GM18907 (cell line): Measurements from ENCODE around the gene COL27A1.
"Not testable (repeated sequence)": the region's sequence is repeated elsewhere in the genome, so short reads cannot be mapped to it uniquely, and the experiment has no call there.

ENCODE experiments used
- ATAC-seq: cut with Tn5 transposase; IDR thresholded peaks from one replicate; pipeline ENCODE4 v1.9.1; 2021; ENCODE audit warnings: mild to moderate bottlenecking, moderate library complexity; ENCODE audit not compliant: unreplicated experiment

The COL27A1 gene

DNA sequence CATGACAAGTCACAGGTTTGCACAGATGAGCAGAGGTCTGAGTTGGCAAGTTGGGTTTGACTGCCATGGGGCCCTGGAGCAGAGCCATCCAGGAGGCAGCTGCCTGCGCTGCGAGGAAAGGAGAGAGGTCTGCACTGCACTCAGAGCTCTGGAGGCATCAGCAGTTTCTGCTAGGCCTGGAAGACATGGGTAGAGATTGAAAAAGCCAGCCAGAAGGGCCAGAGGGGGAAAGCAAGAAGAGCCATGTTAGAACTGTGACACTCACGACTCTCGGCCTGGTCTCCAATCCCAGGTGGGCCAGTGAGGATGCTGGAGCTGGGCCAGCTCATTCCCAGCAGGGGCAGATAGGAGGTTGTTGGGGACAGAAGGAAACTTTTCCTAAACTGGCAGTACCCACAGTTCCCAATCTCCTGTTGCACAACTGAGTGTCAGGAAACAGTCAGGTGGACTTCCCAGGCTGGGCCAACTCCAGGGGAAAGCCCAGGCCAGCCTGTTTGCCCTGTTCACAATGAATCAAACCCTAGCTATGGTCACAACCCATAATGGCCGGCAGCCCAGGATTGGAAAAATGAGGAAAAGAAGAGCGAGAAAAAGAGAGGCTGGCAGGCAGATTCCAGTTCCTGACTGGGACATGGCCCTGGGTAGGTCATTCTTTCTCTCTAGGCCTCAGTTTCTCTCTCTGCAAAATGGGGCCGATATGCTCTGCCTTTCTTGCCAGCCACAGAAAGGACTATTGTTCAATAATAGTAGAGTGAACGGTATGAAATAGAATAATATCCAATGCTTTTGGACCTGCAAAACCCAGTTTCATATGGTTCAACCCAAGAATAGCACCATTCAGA lies 159.8 kb downstream of the COL27A1 start:
- ATAC-seq = no peak

- ATAC-seq = no peak
These were observed 160.5 kb downstream of the COL27A1 start for GRCh38 chr9:114315723-114316363.

- ATAC-seq = no peak
These were observed 161.4 kb downstream of the COL27A1 start for GRCh38 chr9:114316605-114317230.

DNA sequence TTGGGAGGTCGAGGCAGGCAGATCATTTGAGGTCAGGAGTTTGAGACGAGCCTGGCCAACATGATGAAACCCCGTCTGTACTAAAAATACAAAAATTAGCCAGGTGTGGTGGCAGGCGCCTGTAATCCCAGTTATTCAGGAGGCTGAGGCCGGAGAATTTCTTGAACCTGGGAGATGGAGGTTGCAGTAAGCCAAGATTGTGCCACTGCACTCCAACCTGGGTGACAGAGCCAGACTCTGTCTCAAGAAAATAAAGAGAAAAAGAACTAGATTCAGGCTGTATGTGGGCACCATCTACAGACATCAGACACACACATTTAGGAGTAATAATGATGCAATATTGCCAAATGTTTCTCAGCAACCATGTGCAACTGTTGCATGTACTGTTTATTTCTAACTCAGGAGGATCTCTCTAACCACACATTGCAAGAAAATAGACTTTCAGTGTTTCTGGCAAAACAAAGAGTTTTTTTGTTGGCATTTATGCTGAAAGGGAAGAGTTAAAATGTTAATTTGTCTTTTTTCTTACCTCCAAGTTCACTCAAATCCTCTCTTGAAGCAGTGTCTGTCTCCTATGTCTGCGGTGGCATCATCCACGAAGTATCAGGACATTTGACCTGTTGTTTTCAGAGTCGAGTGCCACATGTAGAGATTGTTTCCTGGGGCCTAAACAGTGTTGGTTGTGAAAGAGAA lies 162.5 kb downstream of the COL27A1 start:
- no peak for ATAC-seq

DNA sequence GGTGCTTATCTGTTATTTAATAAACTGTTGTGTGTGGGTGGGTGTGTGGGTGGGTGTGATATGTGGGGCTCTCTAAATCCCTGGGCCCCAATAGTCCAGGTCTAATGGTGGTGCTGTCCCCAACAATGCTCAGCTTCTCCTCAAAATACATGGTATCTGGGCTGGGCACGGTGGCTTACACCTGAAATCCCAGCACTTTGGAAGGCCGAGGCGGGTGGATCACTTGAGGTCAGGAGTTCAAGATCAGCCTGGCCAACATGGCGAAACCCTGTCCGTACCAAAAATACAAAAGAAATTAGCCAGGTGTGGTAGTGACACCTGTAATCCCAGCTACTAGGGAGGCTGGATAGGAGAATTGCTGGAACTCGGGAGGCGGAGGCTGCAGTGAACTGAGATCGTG lies 163.1 kb downstream of the COL27A1 start:
- no peak for ATAC-seq

- no peak for ATAC-seq
These were observed 163.8 kb downstream of the COL27A1 start for GRCh38 chr9:114319147-114319546.

DNA sequence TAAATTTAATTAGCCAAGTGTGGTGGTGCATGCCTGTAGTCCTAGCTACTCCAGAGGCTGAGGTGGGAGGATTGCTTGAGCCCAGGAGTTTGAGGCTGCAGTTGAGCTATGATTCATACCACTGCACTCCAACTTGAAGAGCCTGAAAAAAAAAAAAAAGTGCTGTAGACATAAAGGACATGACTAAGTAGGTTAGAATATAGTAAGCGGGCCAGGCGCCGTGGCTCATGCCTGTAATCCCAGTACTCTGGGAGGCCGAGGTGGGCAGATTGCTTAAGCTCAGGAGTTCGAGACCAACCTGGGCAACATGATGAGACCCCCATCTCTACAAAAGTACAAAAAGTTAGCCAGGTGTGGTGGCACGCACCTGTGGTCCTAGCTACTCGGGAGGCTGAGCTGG lies 165.4 kb downstream of the COL27A1 start:
- not testable (repeated sequence) for ATAC-seq

DNA sequence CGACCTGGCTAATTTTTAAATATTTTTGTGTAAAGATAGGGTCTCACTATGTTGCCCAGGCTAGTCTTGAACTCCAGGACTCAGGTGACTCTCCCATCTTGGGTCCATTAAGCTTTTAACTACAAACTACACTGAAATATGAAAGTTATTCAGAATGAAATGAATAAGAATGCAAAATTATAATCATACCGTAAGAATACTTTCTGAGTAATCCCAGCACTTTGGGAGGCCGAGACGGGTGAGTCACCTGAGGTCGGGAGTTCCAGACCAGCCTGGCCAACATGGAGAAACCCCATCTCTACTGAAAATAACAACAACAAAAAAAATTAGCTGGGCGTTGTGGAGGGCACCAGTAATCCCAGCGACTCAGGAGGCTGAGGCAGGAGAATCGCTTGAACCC lies 166.4 kb downstream of the COL27A1 start:
- no peak for ATAC-seq

- not testable (repeated sequence) for ATAC-seq
These were observed 167.0 kb downstream of the COL27A1 start for GRCh38 chr9:114322160-114322818.

DNA sequence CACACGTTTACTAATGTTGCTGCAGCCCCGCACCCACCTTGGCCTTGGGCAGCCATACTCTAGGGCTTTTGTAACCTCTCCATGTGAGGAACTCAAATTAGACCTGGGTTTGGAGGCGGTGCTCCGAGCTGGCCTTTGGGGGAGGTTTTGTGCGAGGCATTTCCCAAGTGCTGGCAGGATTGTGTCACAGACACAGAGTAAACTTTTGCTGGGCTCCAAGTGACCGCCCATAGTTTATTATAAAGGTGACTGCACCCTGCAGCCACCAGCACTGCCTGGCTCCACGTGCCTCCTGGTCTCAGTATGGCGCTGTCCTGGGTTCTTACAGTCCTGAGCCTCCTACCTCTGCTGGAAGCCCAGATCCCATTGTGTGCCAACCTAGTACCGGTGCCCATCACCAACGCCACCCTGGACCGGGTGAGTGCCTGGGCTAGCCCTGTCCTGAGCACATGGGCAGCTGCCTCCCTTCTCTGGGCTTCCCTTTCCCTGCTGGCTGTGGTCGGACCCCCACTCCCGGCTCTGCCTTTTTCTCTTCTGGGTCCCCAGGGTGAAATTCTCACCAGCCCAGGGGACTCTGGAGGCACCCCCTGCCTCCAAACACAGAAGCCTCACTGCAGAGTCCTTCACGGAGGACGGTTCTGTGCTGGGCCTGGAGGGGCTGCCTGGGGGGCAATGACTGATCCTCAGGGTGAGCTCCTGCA lies 167.6 kb downstream of the COL27A1 start, which contains the start of gene ORM1:
TSS of gene ORM1 (plus strand) at position 268 of the 701 bp plus-strand sequence. CDS start at position 304, 36 bp downstream.
- not testable (repeated sequence) for ATAC-seq

GRCh38 chr9:114323849-114324248 lies 168.5 kb downstream of the COL27A1 start:
- ATAC-seq = not testable (repeated sequence)

GRCh38 chr9:114324492-114324891 lies 169.2 kb downstream of the COL27A1 start:
- ATAC-seq = no peak

DNA sequence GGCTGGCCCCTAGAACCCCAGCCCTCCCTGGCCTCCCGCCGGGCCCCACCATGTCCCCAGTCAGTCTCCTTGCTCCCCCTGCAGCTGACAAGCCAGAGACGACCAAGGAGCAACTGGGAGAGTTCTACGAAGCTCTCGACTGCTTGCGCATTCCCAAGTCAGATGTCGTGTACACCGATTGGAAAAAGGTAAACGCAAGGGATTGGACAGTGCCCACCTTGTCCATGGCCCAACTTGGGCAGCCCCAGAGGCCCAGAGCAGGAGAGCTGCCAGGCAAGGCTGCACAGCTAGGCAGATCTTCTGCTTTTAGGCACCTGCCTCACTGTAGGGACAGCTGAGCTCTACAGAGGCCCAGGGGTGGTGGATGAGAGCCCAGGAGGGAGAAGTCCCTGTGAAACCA lies 169.6 kb downstream of the COL27A1 start:
- ATAC-seq = not testable (repeated sequence)

- ATAC-seq = not testable (repeated sequence)
These were observed 170.4 kb downstream of the COL27A1 start for GRCh38 chr9:114325684-114326254.

GRCh38 chr9:114327749-114328148 lies 172.4 kb downstream of the COL27A1 start:
- no peak for ATAC-seq

GRCh38 chr9:114328357-114328820 lies 173.1 kb downstream of the COL27A1 start:
- not testable (repeated sequence) for ATAC-seq

DNA sequence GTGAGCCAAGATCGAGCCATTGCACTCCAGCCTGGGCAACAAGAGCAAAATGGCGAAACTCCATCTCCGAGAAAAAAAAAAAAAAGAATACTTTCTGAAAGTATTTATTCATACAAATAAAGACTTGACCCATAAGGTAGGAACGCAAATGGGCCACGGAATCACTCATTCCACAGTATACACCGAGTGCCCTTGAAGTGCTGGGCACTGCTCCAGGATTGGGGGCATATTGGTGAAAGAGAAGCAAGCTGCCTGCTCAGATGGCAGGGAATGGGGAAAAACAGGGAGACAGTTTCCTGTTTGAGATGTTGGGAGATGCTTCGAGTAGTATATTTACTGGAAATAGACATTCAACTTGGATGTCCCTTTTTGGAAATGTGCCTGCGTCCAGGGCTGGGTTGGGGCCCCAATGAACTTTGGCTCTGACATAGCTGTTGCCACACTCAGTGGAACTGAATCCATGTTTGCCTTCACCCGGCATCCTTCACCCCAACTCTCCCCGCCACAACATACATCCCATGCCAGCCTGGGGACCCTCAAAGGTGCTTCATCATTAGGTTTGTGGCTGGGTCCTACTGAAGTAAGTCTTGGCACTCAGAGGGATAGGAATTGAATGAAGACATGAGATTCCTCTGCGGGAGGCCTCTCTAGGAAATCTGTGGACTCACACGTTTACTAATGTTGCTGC lies 173.7 kb downstream of the COL27A1 start:
- not testable (repeated sequence) for ATAC-seq

DNA sequence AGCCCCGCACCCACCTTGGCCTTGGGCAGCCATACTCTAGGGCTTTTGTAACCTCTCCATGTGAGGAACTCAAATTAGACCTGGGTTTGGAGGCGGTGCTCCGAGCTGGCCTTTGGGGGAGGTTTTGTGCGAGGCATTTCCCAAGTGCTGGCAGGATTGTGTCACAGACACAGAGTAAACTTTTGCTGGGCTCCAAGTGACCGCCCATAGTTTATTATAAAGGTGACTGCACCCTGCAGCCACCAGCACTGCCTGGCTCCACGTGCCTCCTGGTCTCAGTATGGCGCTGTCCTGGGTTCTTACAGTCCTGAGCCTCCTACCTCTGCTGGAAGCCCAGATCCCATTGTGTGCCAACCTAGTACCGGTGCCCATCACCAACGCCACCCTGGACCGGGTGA lies 174.3 kb downstream of the COL27A1 start, which contains the start of gene ORM2:
TSS of gene ORM2 (plus strand) at position 245 of the 398 bp plus-strand sequence. CDS start at position 281, 36 bp downstream.
- ATAC-seq = not testable (repeated sequence)

DNA sequence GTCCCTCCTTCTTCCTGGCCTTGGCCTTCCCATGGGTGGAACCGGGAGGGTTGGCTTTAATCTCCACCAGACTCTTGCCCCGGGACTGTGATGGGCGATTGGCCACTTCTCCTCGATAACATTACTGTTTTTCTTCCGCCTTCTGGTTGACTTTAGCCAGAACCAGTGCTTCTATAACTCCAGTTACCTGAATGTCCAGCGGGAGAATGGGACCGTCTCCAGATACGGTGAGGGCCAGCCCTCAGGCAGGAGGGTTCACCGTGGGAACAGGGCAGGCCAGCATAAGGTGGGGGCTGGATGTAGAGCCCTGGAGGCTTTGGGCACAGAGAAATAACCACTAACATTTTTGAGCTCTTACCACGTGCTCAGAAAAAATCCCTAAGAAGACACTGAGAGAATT lies 175.3 kb downstream of the COL27A1 start:
- no peak for ATAC-seq
